ENCODE measurements around the gene CCNJL.

The CCNJL gene

GRCh38 chr5:160312134-160312959 is at the start of gene CCNJL:
Gene CCNJL, minus strand, starts transcription at chr5:160312564. Its CDS starts 641 bp downstream, at chr5:160311923.
- no peak within 1 kb of the TSS for H3K27ac ChIP-seq (ENCODE audit: low read depth, low read length)
- no peaks in the 10 kb centered on the region for H3K36me3 ChIP-seq (ENCODE audit: control insufficient read depth in 1 of 2, insufficient read depth in 2 of 2, low read length in 2 of 2)
- no peaks in the 10 kb centered on the region for H3K9me3 ChIP-seq (ENCODE audit: control insufficient read depth in 1 of 2, low read length in 2 of 2)
- H3K4me3 ChIP-seq (ENCODE audit: low read depth in 1 of 2, low read length in 2 of 2), result peak within 1 kb of the TSS; percentile 63 to 75
- peak within 1 kb of the TSS; percentile 23 to 41 for H3K9ac ChIP-seq (ENCODE audit: low read depth in 1 of 2, low read length in 2 of 2)
- H3K27me3 ChIP-seq (ENCODE audit: control insufficient read depth in 1 of 2, insufficient read depth in 2 of 2, low read length in 2 of 2), result peaks cover 5 to 18% of the 10 kb centered on the region in 2 donors
- H3K4me1 ChIP-seq (ENCODE audit: control insufficient read depth in 1 of 2, insufficient read depth in 2 of 2, low read length in 2 of 2), result peaks cover 7 to 24% of the 10 kb centered on the region in 2 donors

- no peak overlapping the region for H3K4me3 ChIP-seq (ENCODE audit: low read depth in 1 of 2, low read length in 2 of 2)
- H3K36me3 ChIP-seq (ENCODE audit: control insufficient read depth in 1 of 2, insufficient read depth in 2 of 2, low read length in 2 of 2), result no peaks in the 10 kb centered on the region
- no peak overlapping the region for H3K9ac ChIP-seq (ENCODE audit: low read depth in 1 of 2, low read length in 2 of 2)
- H3K4me1 ChIP-seq (ENCODE audit: control insufficient read depth in 1 of 2, insufficient read depth in 2 of 2, low read length in 2 of 2), result peaks cover 14% of the 10 kb centered on the region in 2 donors
- no peaks in the 10 kb centered on the region for H3K27me3 ChIP-seq (ENCODE audit: control insufficient read depth in 1 of 2, insufficient read depth in 2 of 2, low read length in 2 of 2)
- no peak overlapping the region for H3K27ac ChIP-seq (ENCODE audit: low read depth, low read length)
- H3K9me3 ChIP-seq (ENCODE audit: control insufficient read depth in 1 of 2, low read length in 2 of 2), result no peaks in the 10 kb centered on the region
Measured at GRCh38 chr5:160361624-160362228, 49.4 kb upstream of the CCNJL start.

- no peaks in the 10 kb centered on the region for H3K9me3 ChIP-seq (ENCODE audit: control insufficient read depth in 1 of 2, low read length in 2 of 2)
- H3K4me3 ChIP-seq (ENCODE audit: low read depth in 1 of 2, low read length in 2 of 2), result no peak overlapping the region
- H3K9ac ChIP-seq (ENCODE audit: low read depth in 1 of 2, low read length in 2 of 2), result no peak overlapping the region
- H3K27ac ChIP-seq (ENCODE audit: low read depth, low read length), result no peak overlapping the region
- H3K27me3 ChIP-seq (ENCODE audit: control insufficient read depth in 1 of 2, insufficient read depth in 2 of 2, low read length in 2 of 2), result no peaks in the 10 kb centered on the region
- peaks cover 14 to 17% of the 10 kb centered on the region in 2 donors for H3K4me1 ChIP-seq (ENCODE audit: control insufficient read depth in 1 of 2, insufficient read depth in 2 of 2, low read length in 2 of 2)
- H3K36me3 ChIP-seq (ENCODE audit: control insufficient read depth in 1 of 2, insufficient read depth in 2 of 2, low read length in 2 of 2), result no peaks in the 10 kb centered on the region
Measured at GRCh38 chr5:160360310-160360709, 47.9 kb upstream of the CCNJL start.

GRCh38 chr5:160359816-160360215 is 47.5 kb upstream of the CCNJL start:
- no peaks in the 10 kb centered on the region for H3K36me3 ChIP-seq (ENCODE audit: control insufficient read depth in 1 of 2, insufficient read depth in 2 of 2, low read length in 2 of 2)
- H3K27ac ChIP-seq (ENCODE audit: low read depth, low read length), result no peak overlapping the region
- peaks cover 14 to 17% of the 10 kb centered on the region in 2 donors for H3K4me1 ChIP-seq (ENCODE audit: control insufficient read depth in 1 of 2, insufficient read depth in 2 of 2, low read length in 2 of 2)
- no peaks in the 10 kb centered on the region for H3K9me3 ChIP-seq (ENCODE audit: control insufficient read depth in 1 of 2, low read length in 2 of 2)
- H3K9ac ChIP-seq (ENCODE audit: low read depth in 1 of 2, low read length in 2 of 2), result no peak overlapping the region
- H3K4me3 ChIP-seq (ENCODE audit: low read depth in 1 of 2, low read length in 2 of 2), result no peak overlapping the region
- H3K27me3 ChIP-seq (ENCODE audit: control insufficient read depth in 1 of 2, insufficient read depth in 2 of 2, low read length in 2 of 2), result no peaks in the 10 kb centered on the region

GRCh38 chr5:160359242-160359641 is 46.9 kb upstream of the CCNJL start:
- Histone ChIP-seq H3K4me3 (ENCODE audit: low read depth in 1 of 2, low read length in 2 of 2) (no peak overlapping the region), H3K27me3 (ENCODE audit: control insufficient read depth in 1 of 2, insufficient read depth in 2 of 2, low read length in 2 of 2) (no peaks in the 10 kb centered on the region), H3K4me1 (ENCODE audit: control insufficient read depth in 1 of 2, insufficient read depth in 2 of 2, low read length in 2 of 2) (peaks cover 14 to 17% of the 10 kb centered on the region in 2 donors), H3K9me3 (ENCODE audit: control insufficient read depth in 1 of 2, low read length in 2 of 2) (no peaks in the 10 kb centered on the region), H3K9ac (ENCODE audit: low read depth in 1 of 2, low read length in 2 of 2) (no peak overlapping the region), H3K36me3 (ENCODE audit: control insufficient read depth in 1 of 2, insufficient read depth in 2 of 2, low read length in 2 of 2) (no peaks in the 10 kb centered on the region), H3K27ac (ENCODE audit: low read depth, low read length) (no peak overlapping the region)

- Histone ChIP-seq H3K27me3 (ENCODE audit: control insufficient read depth in 1 of 2, insufficient read depth in 2 of 2, low read length in 2 of 2) (no peaks in the 10 kb centered on the region), H3K4me3 (ENCODE audit: low read depth in 1 of 2, low read length in 2 of 2) (no peak overlapping the region), H3K9ac (ENCODE audit: low read depth in 1 of 2, low read length in 2 of 2) (no peak overlapping the region), H3K27ac (ENCODE audit: low read depth, low read length) (no peak overlapping the region), H3K9me3 (ENCODE audit: control insufficient read depth in 1 of 2, low read length in 2 of 2) (no peaks in the 10 kb centered on the region), H3K4me1 (ENCODE audit: control insufficient read depth in 1 of 2, insufficient read depth in 2 of 2, low read length in 2 of 2) (peaks cover 14 to 17% of the 10 kb centered on the region in 2 donors), H3K36me3 (ENCODE audit: control insufficient read depth in 1 of 2, insufficient read depth in 2 of 2, low read length in 2 of 2) (no peaks in the 10 kb centered on the region)
Measured at GRCh38 chr5:160357861-160358411, 45.6 kb upstream of the CCNJL start.

GRCh38 chr5:160357394-160357793 is 45.0 kb upstream of the CCNJL start:
- H3K4me1 ChIP-seq (ENCODE audit: control insufficient read depth in 1 of 2, insufficient read depth in 2 of 2, low read length in 2 of 2), result peaks cover 14 to 17% of the 10 kb centered on the region in 2 donors
- H3K36me3 ChIP-seq (ENCODE audit: control insufficient read depth in 1 of 2, insufficient read depth in 2 of 2, low read length in 2 of 2), result no peaks in the 10 kb centered on the region
- H3K4me3 ChIP-seq (ENCODE audit: low read depth in 1 of 2, low read length in 2 of 2), result no peak overlapping the region
- H3K9ac ChIP-seq (ENCODE audit: low read depth in 1 of 2, low read length in 2 of 2), result no peak overlapping the region
- H3K27me3 ChIP-seq (ENCODE audit: control insufficient read depth in 1 of 2, insufficient read depth in 2 of 2, low read length in 2 of 2), result no peaks in the 10 kb centered on the region
- H3K27ac ChIP-seq (ENCODE audit: low read depth, low read length), result no peak overlapping the region
- H3K9me3 ChIP-seq (ENCODE audit: control insufficient read depth in 1 of 2, low read length in 2 of 2), result no peaks in the 10 kb centered on the region

GRCh38 chr5:160356550-160357347 is 44.4 kb upstream of the CCNJL start:
- peaks cover 14 to 17% of the 10 kb centered on the region in 2 donors for H3K4me1 ChIP-seq (ENCODE audit: control insufficient read depth in 1 of 2, insufficient read depth in 2 of 2, low read length in 2 of 2)
- H3K4me3 ChIP-seq (ENCODE audit: low read depth in 1 of 2, low read length in 2 of 2), result no peak overlapping the region
- H3K9ac ChIP-seq (ENCODE audit: low read depth in 1 of 2, low read length in 2 of 2), result no peak overlapping the region
- H3K9me3 ChIP-seq (ENCODE audit: control insufficient read depth in 1 of 2, low read length in 2 of 2), result no peaks in the 10 kb centered on the region
- H3K36me3 ChIP-seq (ENCODE audit: control insufficient read depth in 1 of 2, insufficient read depth in 2 of 2, low read length in 2 of 2), result no peaks in the 10 kb centered on the region
- no peaks in the 10 kb centered on the region for H3K27me3 ChIP-seq (ENCODE audit: control insufficient read depth in 1 of 2, insufficient read depth in 2 of 2, low read length in 2 of 2)
- no peak overlapping the region for H3K27ac ChIP-seq (ENCODE audit: low read depth, low read length)

GRCh38 chr5:160354666-160355065 is 42.3 kb upstream of the CCNJL start:
- Histone ChIP-seq H3K27ac (ENCODE audit: low read depth, low read length) (no peak overlapping the region), H3K36me3 (ENCODE audit: control insufficient read depth in 1 of 2, insufficient read depth in 2 of 2, low read length in 2 of 2) (no peaks in the 10 kb centered on the region), H3K9me3 (ENCODE audit: control insufficient read depth in 1 of 2, low read length in 2 of 2) (no peaks in the 10 kb centered on the region), H3K4me3 (ENCODE audit: low read depth in 1 of 2, low read length in 2 of 2) (no peak overlapping the region), H3K4me1 (ENCODE audit: control insufficient read depth in 1 of 2, insufficient read depth in 2 of 2, low read length in 2 of 2) (peaks cover 4 to 11% of the 10 kb centered on the region in 2 donors), H3K27me3 (ENCODE audit: control insufficient read depth in 1 of 2, insufficient read depth in 2 of 2, low read length in 2 of 2) (no peaks in the 10 kb centered on the region), H3K9ac (ENCODE audit: low read depth in 1 of 2, low read length in 2 of 2) (no peak overlapping the region)

All from duodenal mucosa (tissue), 2 donors.